Keratinocyte (primary cell): Measurements from ENCODE around the gene MCUB.

Experiments used
- EZH2 ChIP-seq: IDR thresholded peaks from one replicate; pipeline ENCODE4 v1.6.1; 2012; ENCODE audit warnings: inconsistent platforms, mild to moderate bottlenecking, low read length, moderate library complexity
- TF ChIP-seq, protein P1 (sequence below), 3 experiments: IDR thresholded peaks in 1 of 3; conservative IDR thresholded peaks in 1 of 3; optimal IDR thresholded peaks in 1 of 3; 2 replicates in 2 of 3; 3 replicates in 1 of 3; pipeline versions ENCODE3 to v1.5.1; 2011; ENCODE audit warnings: low read length in 3 of 3, mild to moderate bottlenecking in 3 of 3, moderate library complexity in 2 of 3, control low read depth in 1 of 3, inconsistent platforms in 1 of 3; ENCODE audit not compliant: insufficient read depth in 2 of 3; ENCODE audit errors: extremely low read depth in 1 of 3

- TF ChIP-seq, protein P1, sequence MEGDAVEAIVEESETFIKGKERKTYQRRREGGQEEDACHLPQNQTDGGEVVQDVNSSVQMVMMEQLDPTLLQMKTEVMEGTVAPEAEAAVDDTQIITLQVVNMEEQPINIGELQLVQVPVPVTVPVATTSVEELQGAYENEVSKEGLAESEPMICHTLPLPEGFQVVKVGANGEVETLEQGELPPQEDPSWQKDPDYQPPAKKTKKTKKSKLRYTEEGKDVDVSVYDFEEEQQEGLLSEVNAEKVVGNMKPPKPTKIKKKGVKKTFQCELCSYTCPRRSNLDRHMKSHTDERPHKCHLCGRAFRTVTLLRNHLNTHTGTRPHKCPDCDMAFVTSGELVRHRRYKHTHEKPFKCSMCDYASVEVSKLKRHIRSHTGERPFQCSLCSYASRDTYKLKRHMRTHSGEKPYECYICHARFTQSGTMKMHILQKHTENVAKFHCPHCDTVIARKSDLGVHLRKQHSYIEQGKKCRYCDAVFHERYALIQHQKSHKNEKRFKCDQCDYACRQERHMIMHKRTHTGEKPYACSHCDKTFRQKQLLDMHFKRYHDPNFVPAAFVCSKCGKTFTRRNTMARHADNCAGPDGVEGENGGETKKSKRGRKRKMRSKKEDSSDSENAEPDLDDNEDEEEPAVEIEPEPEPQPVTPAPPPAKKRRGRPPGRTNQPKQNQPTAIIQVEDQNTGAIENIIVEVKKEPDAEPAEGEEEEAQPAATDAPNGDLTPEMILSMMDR (optimal IDR thresholded peaks at IDR 0.05 in 1 of 3, IDR thresholded peaks at IDR 0.05 in 1 of 3, conservative IDR thresholded peaks at IDR 0.05 in 1 of 3; ENCODE audit: extremely low read depth in 1 of 3, insufficient read depth in 2 of 3, low read length in 3 of 3): no peak
- TF ChIP-seq EZH2: no peak
Observed at GRCh38 chr4:109640644-109641043, 80.6 kb downstream of the MCUB start.
